Progenitor cell of endocrine pancreas (in vitro differentiated cells): ENCODE measurements around the gene CBX6. TPM values are rescaled to one million over a fixed set of nuclear protein-coding genes. Genes with fewer than 3 reads are reported as not detected.

ENCODE experiments used
- DNase-seq: peaks from one replicate; pipeline ENCODE4 v3.0.0; 2021; ENCODE audit warnings: low spot score; ENCODE audit not compliant: unreplicated experiment
- H3K27ac Mint-ChIP-seq: 2 replicates; pipeline ENCODE4 v1.8.0; 2021; ENCODE audit warnings: mild to moderate bottlenecking, moderate library complexity, mixed read lengths
- H3K27me3 Mint-ChIP-seq: 2 replicates; pipeline ENCODE4 v1.8.0; 2021; ENCODE audit warnings: mixed read lengths
- H3K36me3 Mint-ChIP-seq: 2 replicates; pipeline ENCODE4 v1.8.0; 2022; ENCODE audit warnings: mixed read lengths; ENCODE audit not compliant: insufficient read depth
- H3K4me1 Mint-ChIP-seq: 2 replicates; pipeline ENCODE4 v1.8.0; 2021; ENCODE audit warnings: low read depth, mixed read lengths
- H3K4me3 Mint-ChIP-seq: 2 replicates; pipeline ENCODE4 v1.8.0; 2021; ENCODE audit warnings: low read depth, mild to moderate bottlenecking, moderate library complexity, mixed read lengths
- H3K9me3 Mint-ChIP-seq: 2 replicates; pipeline ENCODE4 v1.8.0; 2021; ENCODE audit warnings: low read depth, mixed read lengths
- total RNA-seq: library from RNA; stranded (reverse); gene quantifications from 2 replicates; pipeline ENCODE4 v1.2.1, GENCODE V29; 2021
- TF ChIP-seq, protein P1 (sequence below): fragments of 200-600 bp; sonication (generic); IDR thresholded peaks from one replicate; pipeline ENCODE4 v1.5.0; 2021; ENCODE audit warnings: antibody characterized with exemption, mild to moderate bottlenecking; ENCODE audit not compliant: unreplicated experiment

Gene CBX6
- total RNA-seq, 1 donor from 2014 or later = 38.8 TPM

DNA sequence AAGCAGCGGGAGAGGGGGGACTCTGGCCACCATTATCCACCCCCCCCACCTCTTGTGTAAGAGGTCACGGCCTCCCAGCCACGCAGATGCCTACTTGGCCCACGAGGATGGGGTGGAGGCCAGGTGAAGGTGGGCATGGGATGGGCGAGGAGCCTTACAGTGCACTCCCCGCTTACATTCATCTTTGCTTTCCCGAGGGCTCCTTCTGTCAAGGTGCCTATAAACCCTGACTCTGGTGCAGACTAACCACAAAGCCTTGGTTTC lies 41.2 kb downstream of the CBX6 start:
- DNase-seq = no peak
- Mint-ChIP-seq H3K27me3 (peaks cover 16% of the 10 kb centered on the region), H3K36me3 (no peaks in the 10 kb centered on the region), H3K27ac (no peak overlapping the region), H3K4me1 (no peaks in the 10 kb centered on the region), H3K4me3 (no peak overlapping the region), H3K9me3 (no peaks in the 10 kb centered on the region)
- TF ChIP-seq, protein P1, sequence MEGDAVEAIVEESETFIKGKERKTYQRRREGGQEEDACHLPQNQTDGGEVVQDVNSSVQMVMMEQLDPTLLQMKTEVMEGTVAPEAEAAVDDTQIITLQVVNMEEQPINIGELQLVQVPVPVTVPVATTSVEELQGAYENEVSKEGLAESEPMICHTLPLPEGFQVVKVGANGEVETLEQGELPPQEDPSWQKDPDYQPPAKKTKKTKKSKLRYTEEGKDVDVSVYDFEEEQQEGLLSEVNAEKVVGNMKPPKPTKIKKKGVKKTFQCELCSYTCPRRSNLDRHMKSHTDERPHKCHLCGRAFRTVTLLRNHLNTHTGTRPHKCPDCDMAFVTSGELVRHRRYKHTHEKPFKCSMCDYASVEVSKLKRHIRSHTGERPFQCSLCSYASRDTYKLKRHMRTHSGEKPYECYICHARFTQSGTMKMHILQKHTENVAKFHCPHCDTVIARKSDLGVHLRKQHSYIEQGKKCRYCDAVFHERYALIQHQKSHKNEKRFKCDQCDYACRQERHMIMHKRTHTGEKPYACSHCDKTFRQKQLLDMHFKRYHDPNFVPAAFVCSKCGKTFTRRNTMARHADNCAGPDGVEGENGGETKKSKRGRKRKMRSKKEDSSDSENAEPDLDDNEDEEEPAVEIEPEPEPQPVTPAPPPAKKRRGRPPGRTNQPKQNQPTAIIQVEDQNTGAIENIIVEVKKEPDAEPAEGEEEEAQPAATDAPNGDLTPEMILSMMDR = no peak

- Mint-ChIP-seq H3K4me1 (no peaks in the 10 kb centered on the region), H3K9me3 (no peaks in the 10 kb centered on the region), H3K4me3 (no peak overlapping the region), H3K27ac (no peak overlapping the region), H3K27me3 (peaks cover 14% of the 10 kb centered on the region), H3K36me3 (no peaks in the 10 kb centered on the region)
- TF ChIP-seq, protein P1 = no peak
- DNase-seq = no peak
These were observed 41.8 kb downstream of the CBX6 start for GRCh38 chr22:38830026-38830844.

DNA sequence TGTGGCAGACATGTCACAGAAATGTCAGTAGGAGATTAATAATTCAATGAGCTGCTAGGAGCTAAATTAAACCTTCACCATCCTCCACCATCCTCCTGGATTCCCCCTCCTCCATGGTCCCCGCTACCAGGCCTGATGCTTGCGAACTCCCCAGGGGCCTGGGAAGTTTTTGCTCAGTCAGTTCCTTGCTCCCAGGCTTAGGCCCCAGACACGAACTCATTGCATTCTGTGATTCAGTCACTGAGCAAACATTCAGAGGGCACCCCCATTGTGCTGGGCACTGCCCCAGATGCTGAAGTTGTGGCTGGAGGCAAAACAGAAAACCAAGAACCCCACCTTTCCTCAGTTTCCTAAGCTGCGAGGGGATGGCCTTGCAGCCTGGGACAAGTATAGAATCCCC lies 42.5 kb downstream of the CBX6 start:
- no peak overlapping the region for H3K4me3 Mint-ChIP-seq

GRCh38 chr22:38828616-38829205 lies 43.3 kb downstream of the CBX6 start:
- H3K9me3 Mint-ChIP-seq = no peaks in the 10 kb centered on the region
- H3K4me1 Mint-ChIP-seq = no peaks in the 10 kb centered on the region
- H3K4me3 Mint-ChIP-seq = no peak overlapping the region
- TF ChIP-seq, protein P1 = no peak
- no peaks in the 10 kb centered on the region for H3K36me3 Mint-ChIP-seq
- H3K27ac Mint-ChIP-seq = no peak overlapping the region
- peaks cover 4% of the 10 kb centered on the region for H3K27me3 Mint-ChIP-seq
- no peak for DNase-seq

More for the DNA sequence above, 42.5 kb downstream of the CBX6 start:
- no peak overlapping the region for H3K27ac Mint-ChIP-seq
- TF ChIP-seq, protein P1 = no peak
- H3K9me3 Mint-ChIP-seq = no peaks in the 10 kb centered on the region
- no peak for DNase-seq
- no peaks in the 10 kb centered on the region for H3K4me1 Mint-ChIP-seq
- H3K27me3 Mint-ChIP-seq = peaks cover 11% of the 10 kb centered on the region
- no peaks in the 10 kb centered on the region for H3K36me3 Mint-ChIP-seq

DNA sequence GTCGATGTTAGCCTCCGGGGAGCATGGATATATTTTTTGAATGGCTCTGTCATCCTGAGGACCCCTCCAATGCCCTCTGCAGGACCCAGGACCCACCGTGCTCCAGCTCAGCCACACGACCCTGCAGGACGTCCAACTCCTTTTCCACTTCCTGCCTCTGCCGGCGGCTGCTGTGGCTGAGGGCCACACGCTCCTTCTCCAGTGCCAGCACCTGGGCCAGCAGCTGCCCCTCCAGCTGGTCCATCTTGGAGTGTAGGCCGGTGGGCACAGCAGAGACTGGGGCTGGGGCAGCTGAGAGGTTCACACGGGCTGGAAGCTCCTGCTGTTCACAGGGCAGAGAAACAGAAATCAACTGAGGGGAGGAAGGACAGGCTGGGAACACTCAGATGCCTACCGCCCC lies 43.8 kb downstream of the CBX6 start:
- Mint-ChIP-seq H3K9me3 (no peaks in the 10 kb centered on the region), H3K4me1 (no peaks in the 10 kb centered on the region), H3K27ac (no peak overlapping the region), H3K36me3 (no peaks in the 10 kb centered on the region), H3K4me3 (no peak overlapping the region), H3K27me3 (peaks cover 6% of the 10 kb centered on the region)
- DNase-seq = no peak
- TF ChIP-seq, protein P1 = no peak
